Liver (tissue), 3 donors: ENCODE measurements around the gene ATP2C2.

Experiments
- CTCF ChIP-seq: fragments of 150-350 bp; IDR thresholded peaks from 2 replicates; pipeline ENCODE4 v1.5.1; 2017; ENCODE audit warnings: improper control_type of control experiment, low read depth, low read length; ENCODE audit not compliant: missing input control
- FOXA1 ChIP-seq: IDR thresholded peaks from 2 replicates; pipeline ENCODE4 v1.6.1; 2016; ENCODE audit warnings: antibody characterized with exemption
- FOXA2 ChIP-seq: IDR thresholded peaks from 2 replicates; pipeline ENCODE4 v1.6.1; 2016; ENCODE audit warnings: antibody characterized with exemption
- GABPA ChIP-seq, 2 donors: IDR thresholded peaks in 1 of 2; conservative IDR thresholded peaks in 1 of 2; 2 replicates each; pipeline ENCODE4 v1.6.1; 2016; ENCODE audit warnings: antibody characterized with exemption in 2 of 2, mild to moderate bottlenecking in 1 of 2, moderate library complexity in 1 of 2
- JUND ChIP-seq, 2 donors: IDR thresholded peaks; 2 replicates each; pipeline ENCODE4 v1.6.1; 2016; ENCODE audit warnings: antibody characterized with exemption in 2 of 2
- MAX ChIP-seq: IDR thresholded peaks from 2 replicates; pipeline ENCODE4 v1.6.1; 2016; ENCODE audit warnings: antibody characterized with exemption
- RAD21 ChIP-seq, 2 donors: IDR thresholded peaks; 2 replicates each; pipeline ENCODE4 v1.6.1; 2016; ENCODE audit warnings: antibody characterized with exemption in 2 of 2, mild to moderate bottlenecking in 2 of 2
- REST ChIP-seq: IDR thresholded peaks from 2 replicates; pipeline ENCODE4 v1.6.1; 2016; ENCODE audit warnings: antibody characterized with exemption, mild to moderate bottlenecking
- SP1 ChIP-seq: IDR thresholded peaks from 2 replicates; pipeline ENCODE4 v1.6.1; 2018; ENCODE audit warnings: antibody characterized with exemption, mild to moderate bottlenecking
- TAF1 ChIP-seq: conservative IDR thresholded peaks from 2 replicates; pipeline ENCODE4 v1.6.1; 2016; ENCODE audit warnings: antibody characterized with exemption, mild to moderate bottlenecking
- YY1 ChIP-seq: IDR thresholded peaks from 2 replicates; pipeline ENCODE4 v1.6.1; 2016; ENCODE audit warnings: antibody characterized with exemption, mild to moderate bottlenecking
- donor health status: healthy.
- donor health status: healthy.

GRCh38 chr16:84446596-84447392, 78.5 kb downstream of the ATP2C2 start:
- TF ChIP-seq CTCF = no peak
- TF ChIP-seq SP1 = no peak
- no peak for TF ChIP-seq FOXA1
- no peak for TF ChIP-seq REST
- TF ChIP-seq TAF1 = no peak
- no peak for TF ChIP-seq RAD21 (IDR thresholded peaks at IDR 0.05)
- TF ChIP-seq YY1 = no peak
- no peak for TF ChIP-seq JUND (IDR thresholded peaks at IDR 0.05)
- no peak for TF ChIP-seq GABPA (IDR thresholded peaks at IDR 0.05 in 1 of 2, conservative IDR thresholded peaks at IDR 0.05 in 1 of 2)
- no peak for TF ChIP-seq MAX
- TF ChIP-seq FOXA2 = no peak
